ENCODE measurements around the gene FMN2.

- TF ChIP-seq CTCF (conservative IDR thresholded peaks at IDR 0.05; ENCODE audit: low read depth, low read length), result no peak
- no peak for TF ChIP-seq EZH2phosphoT487 (IDR thresholded peaks at IDR 0.05; ENCODE audit: borderline replicate concordance, low read length)
- no peak for TF ChIP-seq EZH2 (IDR thresholded peaks at IDR 0.05; ENCODE audit: low read length, unreplicated experiment)
Measured at GRCh38 chr1:240524356-240525069, 432.8 kb downstream of the FMN2 start.

Measured in PC-3 (cell line).